ENCODE data around the gene PIN1.

Gene PIN1

GRCh38 chr19:9849791-9850190 is 14.7 kb downstream of the PIN1 start:
- no peak for TF ChIP-seq SIN3A (IDR thresholded peaks at IDR 0.05; ENCODE audit: borderline replicate concordance, insufficient read depth, low read length)
- no peak for TF ChIP-seq POLR2AphosphoS5 (IDR thresholded peaks at IDR 0.05; ENCODE audit: low read depth, low read length)
- TF ChIP-seq REST (IDR thresholded peaks at IDR 0.05; ENCODE audit: insufficient read depth in 1 of 2, low read depth in 2 of 2, low read length in 2 of 2) = no peak
- no peak for TF ChIP-seq TAF1 (IDR thresholded peaks at IDR 0.05; ENCODE audit: borderline replicate concordance, insufficient read depth, low read length)
- TF ChIP-seq FOXP2 (optimal IDR thresholded peaks at IDR 0.05; ENCODE audit: borderline replicate concordance, extremely low read depth, extremely low read length, insufficient read depth) = no peak

- TF ChIP-seq REST (IDR thresholded peaks at IDR 0.05; ENCODE audit: insufficient read depth in 1 of 2, low read depth in 2 of 2, low read length in 2 of 2) = no peak
These were observed 15.3 kb downstream of the PIN1 start for GRCh38 chr19:9850235-9850959.

GRCh38 chr19:9854282-9854846 is 19.2 kb downstream of the PIN1 start:
- TF ChIP-seq TAF1 (IDR thresholded peaks at IDR 0.05; ENCODE audit: borderline replicate concordance, insufficient read depth, low read length) (no peak), FOXP2 (optimal IDR thresholded peaks at IDR 0.05; ENCODE audit: borderline replicate concordance, extremely low read depth, extremely low read length, insufficient read depth) (no peak), REST (IDR thresholded peaks at IDR 0.05; ENCODE audit: insufficient read depth in 1 of 2, low read depth in 2 of 2, low read length in 2 of 2) (no peak), SIN3A (IDR thresholded peaks at IDR 0.05; ENCODE audit: borderline replicate concordance, insufficient read depth, low read length) (no peak), POLR2AphosphoS5 (IDR thresholded peaks at IDR 0.05; ENCODE audit: low read depth, low read length) (peak; percentile 25; the same call in 1 of the 2 replicates)

GRCh38 chr19:9856609-9857008 is 21.5 kb downstream of the PIN1 start:
- TF ChIP-seq REST (IDR thresholded peaks at IDR 0.05; ENCODE audit: insufficient read depth in 1 of 2, low read depth in 2 of 2, low read length in 2 of 2) (no peak), FOXP2 (optimal IDR thresholded peaks at IDR 0.05; ENCODE audit: borderline replicate concordance, extremely low read depth, extremely low read length, insufficient read depth) (no peak), TAF1 (IDR thresholded peaks at IDR 0.05; ENCODE audit: borderline replicate concordance, insufficient read depth, low read length) (no peak), POLR2AphosphoS5 (IDR thresholded peaks at IDR 0.05; ENCODE audit: low read depth, low read length) (no peak; the same call in 1 of the 2 replicates), SIN3A (IDR thresholded peaks at IDR 0.05; ENCODE audit: borderline replicate concordance, insufficient read depth, low read length) (no peak)

Measured in PFSK-1 (cell line).